HG02938 (cell line): ENCODE measurements around the gene SDR9C7.
"Not testable (repeated sequence)": the region's sequence is repeated elsewhere in the genome, so short reads cannot be mapped to it uniquely, and the experiment has no call there.

ENCODE experiments used
- ATAC-seq: cut with Tn5 transposase; IDR thresholded peaks from one replicate; pipeline ENCODE4 v1.9.1; 2021; ENCODE audit warnings: mild to moderate bottlenecking, moderate library complexity; ENCODE audit not compliant: unreplicated experiment

Gene SDR9C7

GRCh38 chr12:56879240-56880124 lies 54.7 kb downstream of the SDR9C7 start:
- not testable (repeated sequence) for ATAC-seq

GRCh38 chr12:56878010-56878339 lies 56.2 kb downstream of the SDR9C7 start:
- no peak for ATAC-seq

- no peak for ATAC-seq
Measured at GRCh38 chr12:56877195-56878009, 56.8 kb downstream of the SDR9C7 start.

- no peak for ATAC-seq
Measured at GRCh38 chr12:56874821-56875220, 59.4 kb downstream of the SDR9C7 start.

GRCh38 chr12:56873382-56873781 lies 60.8 kb downstream of the SDR9C7 start:
- no peak for ATAC-seq
